ENCODE data around the gene DIP2B. TPM values are rescaled to one million over a fixed set of nuclear protein-coding genes. Genes with fewer than 3 reads are reported as not detected.
A peak's percentile ranks its signal among the peaks of the same experiment; 100 is the strongest.

DIP2B gene
- 10 to 100 TPM; 17.2 to 23.2 (median 22.2) TPM for total RNA-seq
- total RNA-seq (2013) = 25.1 TPM

- ATAC-seq (peak; percentile 93 to 98 (median 93)), DNase-seq (peak; percentile 94 to 96)
- Mint-ChIP-seq H3K27ac (peak within 1 kb of the TSS; percentile 80 to 92), H3K36me3 (no peaks in the 10 kb centered on the region), H3K27me3 (ENCODE audit: low read depth in 2 of 2) (no peaks in the 10 kb centered on the region), H3K4me3 (peak within 1 kb of the TSS; percentile 93), H3K9me3 (no peaks in the 10 kb centered on the region), H3K4me1 (peaks cover 47 to 51% of the 10 kb centered on the region in 2 donors)
- Histone ChIP-seq H3K9me3 (ENCODE audit: control insufficient read depth, insufficient read depth, low read length) (peaks cover 3% of the 10 kb centered on the region), H3K36me3 (ENCODE audit: control insufficient read depth, insufficient read depth, low read length) (no peaks in the 10 kb centered on the region), H3K27me3 (ENCODE audit: control insufficient read depth, insufficient read depth, low read length) (no peaks in the 10 kb centered on the region), H3K4me1 (ENCODE audit: control insufficient read depth, insufficient read depth, low read length) (peaks cover 20% of the 10 kb centered on the region), H3K4me3 (ENCODE audit: low read length) (peak within 1 kb of the TSS; percentile 62), H3K27ac (ENCODE audit: low read length) (peak within 1 kb of the TSS; percentile 70)
- intact Hi-C loops (cut with micrococcal nuclease) = loop anchor here (1.0 to 10.0 kb wide), 4 partner anchors 28 to 667 kb away; partner anchors contain the start of gene TFCP2
- TF ChIP-seq CTCF (IDR thresholded peaks at IDR 0.05) = peak; percentile 88
- under 1% methylated on average over 72 of the region's 77 CpGs for WGBS (ENCODE audit: insufficient coverage)
These were observed at the start of gene DIP2B for GRCh38 chr12:50504798-50505674. DIP2B (plus strand) TSS chr12:50504985; CDS start chr12:50505141, 156 bp downstream.

DNA sequence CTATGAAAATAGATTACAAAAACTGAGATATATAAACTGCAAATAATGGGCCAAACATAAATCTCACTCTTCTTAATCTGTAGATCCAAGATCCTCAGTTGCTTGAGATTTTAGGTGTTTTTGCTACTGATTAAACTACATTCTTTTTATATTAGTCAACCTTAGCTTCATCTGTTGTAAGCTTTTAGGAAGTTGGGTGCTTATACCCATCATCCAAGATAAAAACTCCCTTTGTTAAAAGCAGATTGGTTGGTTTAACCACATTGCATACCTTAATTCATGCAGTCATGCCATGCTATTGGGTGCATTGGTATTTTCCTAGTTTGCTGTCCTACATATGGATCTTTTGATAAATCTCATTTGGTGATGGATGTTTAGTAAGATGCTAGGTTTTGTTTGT lies 46.2 kb upstream of the DIP2B start:
- Mint-ChIP-seq H3K4me3 (no peak overlapping the region), H3K4me1 (no peaks in the 10 kb centered on the region), H3K27me3 (ENCODE audit: low read depth in 2 of 2) (no peaks in the 10 kb centered on the region), H3K36me3 (no peaks in the 10 kb centered on the region), H3K9me3 (no peaks in the 10 kb centered on the region), H3K27ac (no peak overlapping the region)
- peaks cover 22% of the 10 kb centered on the region for H3K36me3 ChIP-seq (ENCODE audit: control insufficient read depth, insufficient read depth, low read length)
- no peak overlapping the region for H3K4me3 ChIP-seq (ENCODE audit: low read length)
- no peaks in the 10 kb centered on the region for H3K9me3 ChIP-seq (ENCODE audit: control insufficient read depth, insufficient read depth, low read length)
- no peaks in the 10 kb centered on the region for H3K4me1 ChIP-seq (ENCODE audit: control insufficient read depth, insufficient read depth, low read length)
- TF ChIP-seq CTCF (IDR thresholded peaks at IDR 0.05) = no peak
- H3K27me3 ChIP-seq (ENCODE audit: control insufficient read depth, insufficient read depth, low read length) = no peaks in the 10 kb centered on the region
- intact Hi-C loops (cut with micrococcal nuclease) = no loop called here
- ATAC-seq (no peak), DNase-seq (no peak)
- H3K27ac ChIP-seq (ENCODE audit: low read length) = no peak overlapping the region

DNA sequence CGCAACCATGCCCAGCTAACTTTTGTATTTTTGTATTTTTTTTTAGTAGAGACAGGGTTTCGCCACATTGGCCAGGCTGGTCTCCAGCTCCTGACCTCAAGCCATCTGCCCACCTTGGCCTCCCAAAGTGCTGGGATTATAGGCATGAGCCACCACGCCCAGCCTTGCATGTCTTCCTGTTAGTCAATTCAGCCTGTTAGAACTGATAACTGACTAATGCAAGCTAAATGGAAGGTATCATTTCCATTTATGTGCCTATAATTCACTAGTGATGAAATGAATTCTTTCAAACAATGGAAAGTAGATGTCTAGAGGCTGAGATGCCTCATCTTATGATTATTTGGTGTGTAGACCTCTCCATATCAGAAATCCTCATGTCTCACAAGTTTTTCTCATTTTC lies 37.3 kb upstream of the DIP2B start:
- no peak for TF ChIP-seq CTCF (IDR thresholded peaks at IDR 0.05)
- Mint-ChIP-seq H3K27me3 (ENCODE audit: low read depth in 2 of 2) (no peaks in the 10 kb centered on the region), H3K4me3 (no peak overlapping the region), H3K27ac (no peak overlapping the region), H3K9me3 (no peaks in the 10 kb centered on the region), H3K4me1 (no peaks in the 10 kb centered on the region), H3K36me3 (no peaks in the 10 kb centered on the region)
- Histone ChIP-seq H3K27ac (ENCODE audit: low read length) (no peak overlapping the region), H3K4me3 (ENCODE audit: low read length) (no peak overlapping the region), H3K4me1 (ENCODE audit: control insufficient read depth, insufficient read depth, low read length) (no peaks in the 10 kb centered on the region), H3K9me3 (ENCODE audit: control insufficient read depth, insufficient read depth, low read length) (no peaks in the 10 kb centered on the region), H3K27me3 (ENCODE audit: control insufficient read depth, insufficient read depth, low read length) (no peaks in the 10 kb centered on the region), H3K36me3 (ENCODE audit: control insufficient read depth, insufficient read depth, low read length) (peaks cover 24% of the 10 kb centered on the region)
- DNase-seq (no peak), ATAC-seq (no peak)
- intact Hi-C loops (cut with micrococcal nuclease) = no loop called here
- WGBS (ENCODE audit: insufficient coverage) = 98% methylated on average over 3 of the region's 3 CpGs

Measured in natural killer cell (primary cell).